Measurements from ENCODE around the gene GPR22. TPM values are rescaled to one million over a fixed set of nuclear protein-coding genes. Genes with fewer than 3 reads are reported as not detected.

Gene GPR22
- total RNA-seq, 1 donor from 2014 or later: not detected

DNA sequence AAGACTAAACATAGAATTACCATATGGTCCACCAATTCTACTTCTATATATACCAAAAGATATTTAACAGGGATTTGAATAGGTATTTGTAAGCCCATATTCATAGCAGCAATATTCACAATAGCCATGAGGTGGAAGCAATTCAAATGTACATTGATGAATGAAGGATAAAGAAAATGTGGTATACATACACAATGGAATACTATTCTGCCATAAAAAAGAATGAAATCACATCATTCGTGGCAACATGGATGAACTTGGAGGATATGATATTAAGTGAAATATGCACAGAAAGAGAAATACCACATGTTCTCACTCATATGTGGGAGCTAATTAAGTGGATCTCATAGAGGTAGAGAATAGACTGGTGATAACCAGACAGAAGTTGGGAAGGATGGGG lies 34.1 kb upstream of the GPR22 start:
- H3K9me3 ChIP-seq: no peaks in the 10 kb centered on the region
- intact Hi-C loops (cut with DNase I): no loop called here
- H3K4me1 ChIP-seq: no peaks in the 10 kb centered on the region
- no peak overlapping the region for H3K4me3 ChIP-seq
- ATAC-seq: no peak
- no peaks in the 10 kb centered on the region for H3K36me3 ChIP-seq
- H3K27ac ChIP-seq: no peak overlapping the region
- no peak for DNase-seq
- TF ChIP-seq, protein P1, sequence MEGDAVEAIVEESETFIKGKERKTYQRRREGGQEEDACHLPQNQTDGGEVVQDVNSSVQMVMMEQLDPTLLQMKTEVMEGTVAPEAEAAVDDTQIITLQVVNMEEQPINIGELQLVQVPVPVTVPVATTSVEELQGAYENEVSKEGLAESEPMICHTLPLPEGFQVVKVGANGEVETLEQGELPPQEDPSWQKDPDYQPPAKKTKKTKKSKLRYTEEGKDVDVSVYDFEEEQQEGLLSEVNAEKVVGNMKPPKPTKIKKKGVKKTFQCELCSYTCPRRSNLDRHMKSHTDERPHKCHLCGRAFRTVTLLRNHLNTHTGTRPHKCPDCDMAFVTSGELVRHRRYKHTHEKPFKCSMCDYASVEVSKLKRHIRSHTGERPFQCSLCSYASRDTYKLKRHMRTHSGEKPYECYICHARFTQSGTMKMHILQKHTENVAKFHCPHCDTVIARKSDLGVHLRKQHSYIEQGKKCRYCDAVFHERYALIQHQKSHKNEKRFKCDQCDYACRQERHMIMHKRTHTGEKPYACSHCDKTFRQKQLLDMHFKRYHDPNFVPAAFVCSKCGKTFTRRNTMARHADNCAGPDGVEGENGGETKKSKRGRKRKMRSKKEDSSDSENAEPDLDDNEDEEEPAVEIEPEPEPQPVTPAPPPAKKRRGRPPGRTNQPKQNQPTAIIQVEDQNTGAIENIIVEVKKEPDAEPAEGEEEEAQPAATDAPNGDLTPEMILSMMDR (IDR thresholded peaks at IDR 0.05): no peak
- no peaks in the 10 kb centered on the region for H3K27me3 ChIP-seq

DNA sequence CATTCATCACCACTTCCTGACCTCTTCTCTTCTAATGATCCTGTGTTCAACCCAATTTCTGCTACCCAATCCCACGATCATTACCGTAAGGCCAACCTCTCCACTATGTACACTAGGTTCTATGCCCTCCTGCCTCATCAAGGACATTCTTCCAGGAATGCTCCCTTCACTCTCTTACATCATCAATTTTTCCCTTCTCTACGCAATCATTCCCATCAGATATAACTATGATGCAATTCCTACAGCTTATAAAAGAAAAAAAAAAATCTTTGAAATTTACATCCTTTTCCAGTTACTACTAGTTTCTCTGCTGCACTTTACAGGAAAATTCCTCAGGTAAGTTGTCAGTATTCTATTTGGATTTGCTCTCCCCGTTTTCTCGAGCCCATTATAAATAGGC lies 30.8 kb upstream of the GPR22 start:
- Histone ChIP-seq H3K36me3 (no peaks in the 10 kb centered on the region), H3K27ac (no peak overlapping the region), H3K27me3 (no peaks in the 10 kb centered on the region), H3K4me3 (no peak overlapping the region), H3K9me3 (no peaks in the 10 kb centered on the region), H3K4me1 (no peaks in the 10 kb centered on the region)
- intact Hi-C loops (cut with DNase I): no loop called here
- DNase-seq (no peak), ATAC-seq (no peak)
- TF ChIP-seq, protein P1 (IDR thresholded peaks at IDR 0.05): no peak

DNA sequence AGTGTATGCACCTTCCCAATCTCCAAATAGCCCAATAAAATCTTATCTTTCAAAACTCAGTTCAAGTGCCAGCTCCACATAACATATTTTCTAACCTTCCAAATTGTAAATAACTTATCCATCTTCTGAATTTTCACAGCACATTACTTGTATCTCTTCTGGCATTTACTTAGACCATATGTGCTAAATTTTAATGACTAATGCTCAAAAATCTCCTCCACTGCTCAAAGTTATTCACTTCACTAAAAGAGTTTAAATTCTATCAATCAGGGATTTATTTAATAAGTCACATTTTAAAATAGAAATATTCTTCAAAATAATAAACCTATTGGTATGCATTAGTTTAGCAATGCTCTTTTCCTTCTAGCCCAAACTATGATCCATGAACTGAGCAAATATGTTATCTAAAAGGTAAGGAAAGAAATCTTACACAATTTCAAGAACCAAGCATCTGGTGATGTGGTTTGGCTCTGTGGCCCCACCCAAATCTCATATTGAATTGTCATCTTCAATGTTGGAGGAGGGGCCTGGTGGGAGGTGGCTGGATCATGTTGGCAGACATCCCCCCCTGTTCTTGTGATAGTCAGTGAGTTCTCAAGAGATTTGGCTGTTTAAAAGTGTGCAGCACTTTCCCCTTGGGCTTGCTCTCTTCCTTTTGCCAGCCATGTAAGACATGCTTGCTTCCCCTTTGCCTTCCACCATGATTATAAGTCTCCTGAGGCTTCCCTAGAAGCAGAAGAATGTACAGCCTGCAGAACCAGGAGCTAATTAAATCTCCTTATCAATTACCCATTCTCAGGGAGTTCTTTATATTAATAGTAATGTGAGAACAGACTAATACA lies 28.1 kb upstream of the GPR22 start:
- DNase-seq: no peak
- ATAC-seq: no peak
- Histone ChIP-seq H3K27ac (no peak overlapping the region), H3K4me1 (no peaks in the 10 kb centered on the region), H3K4me3 (no peak overlapping the region), H3K27me3 (no peaks in the 10 kb centered on the region), H3K9me3 (no peaks in the 10 kb centered on the region), H3K36me3 (no peaks in the 10 kb centered on the region)
- TF ChIP-seq, protein P1 (IDR thresholded peaks at IDR 0.05): no peak
- intact Hi-C loops (cut with DNase I): no loop called here

DNA sequence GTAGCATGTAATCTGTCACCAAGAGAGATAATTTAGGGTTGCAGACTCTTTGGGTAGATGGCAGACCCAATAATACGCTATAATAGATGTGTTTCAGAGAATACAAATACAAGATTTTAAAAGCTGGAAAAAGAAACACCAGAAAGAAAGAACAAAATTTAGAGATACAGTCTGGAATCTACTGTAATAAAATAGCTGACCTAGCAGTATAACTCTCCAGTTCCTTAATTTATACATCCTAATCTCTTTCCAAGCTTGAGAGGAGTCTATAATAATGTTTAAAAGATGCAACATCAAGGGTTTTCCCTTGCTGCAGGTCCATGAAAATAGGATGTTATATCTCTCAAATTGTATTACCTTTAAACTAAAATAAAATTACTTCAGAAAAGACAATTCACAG lies 27.2 kb upstream of the GPR22 start:
- no peaks in the 10 kb centered on the region for H3K27me3 ChIP-seq
- ATAC-seq: no peak
- no peaks in the 10 kb centered on the region for H3K9me3 ChIP-seq
- no peak for DNase-seq
- no peak overlapping the region for H3K4me3 ChIP-seq
- no peaks in the 10 kb centered on the region for H3K4me1 ChIP-seq
- intact Hi-C loops (cut with DNase I): no loop called here
- TF ChIP-seq, protein P1 (IDR thresholded peaks at IDR 0.05): no peak
- no peaks in the 10 kb centered on the region for H3K36me3 ChIP-seq
- no peak overlapping the region for H3K27ac ChIP-seq

DNA sequence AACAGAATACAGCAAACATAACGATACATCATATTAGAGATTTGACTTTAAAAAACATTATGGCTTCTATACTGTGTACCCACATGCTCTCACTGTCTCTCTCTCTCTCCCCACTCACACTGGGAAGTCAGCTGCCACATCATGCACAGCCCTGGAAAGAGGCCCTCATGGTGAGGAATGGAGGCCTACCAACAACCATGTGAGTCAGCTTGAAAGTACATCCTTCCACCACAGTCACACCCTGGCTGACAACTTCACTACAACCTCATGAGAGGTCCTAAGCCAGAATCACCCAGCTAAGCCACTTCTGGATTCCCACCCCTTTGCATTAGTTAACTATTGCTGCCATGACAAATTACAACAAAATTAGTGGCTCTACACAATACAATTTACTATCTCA lies 23.3 kb upstream of the GPR22 start:
- Histone ChIP-seq H3K36me3 (no peaks in the 10 kb centered on the region), H3K9me3 (no peaks in the 10 kb centered on the region), H3K27me3 (no peaks in the 10 kb centered on the region), H3K4me1 (no peaks in the 10 kb centered on the region), H3K4me3 (no peak overlapping the region), H3K27ac (no peak overlapping the region)
- ATAC-seq (no peak), DNase-seq (no peak)
- TF ChIP-seq, protein P1 (IDR thresholded peaks at IDR 0.05): no peak
- intact Hi-C loops (cut with DNase I): no loop called here
